K562 (cell line): ENCODE results near the gene ACHE. TPM values are rescaled to one million over a fixed set of nuclear protein-coding genes. Genes with fewer than 3 reads are reported as not detected.
A peak's percentile ranks its signal among the peaks of the same experiment; 100 is the strongest.

Experiments
- ATF1 ChIP-seq, 2 experiments: fragments of 450-650 bp in 1 of 2; IDR thresholded peaks; 2 replicates each; pipeline ENCODE4 v1.6.1; 2016; ENCODE audit warnings: missing compliant biosample characterization in 1 of 2, missing genetic modification characterization in 1 of 2
- CUX1 ChIP-seq: fragments of 200-800 bp; sonication (Bioruptor generic); IDR thresholded peaks from 2 replicates; pipeline ENCODE4 v1.6.1; 2016; ENCODE audit warnings: missing genetic modification characterization, missing compliant biosample characterization
- DDX20 ChIP-seq: fragments of 450-650 bp; IDR thresholded peaks from 2 replicates; pipeline ENCODE4 v1.6.1; 2016; ENCODE audit warnings: missing genetic modification characterization, low read depth, mild to moderate bottlenecking, missing compliant biosample characterization, moderate library complexity
- EZH2 ChIP-seq: IDR thresholded peaks from 2 replicates; pipeline ENCODE4 v1.6.1; 2012; ENCODE audit warnings: low read depth, mild to moderate bottlenecking, inconsistent platforms, low read length, borderline replicate concordance
- LCOR ChIP-seq: sonication (generic); formaldehyde crosslinking; IDR thresholded peaks from 2 replicates; pipeline ENCODE4 v1.8.0; 2022; ENCODE audit warnings: mild to moderate bottlenecking, missing genetic modification reagents
- NFXL1 ChIP-seq: fragments of 450-650 bp; formaldehyde crosslinking; IDR thresholded peaks from 2 replicates; pipeline ENCODE4 v1.4.0; 2021; ENCODE audit warnings: mild to moderate bottlenecking
- NR2C1 ChIP-seq, 2 experiments: fragments of 450-650 bp; IDR thresholded peaks; 2 replicates each; pipeline ENCODE4 v1.6.1; 2017; ENCODE audit warnings: mild to moderate bottlenecking in 2 of 2, antibody characterized with exemption in 1 of 2, inconsistent platforms in 1 of 2, missing compliant biosample characterization in 1 of 2, missing genetic modification characterization in 1 of 2
- PML ChIP-seq: IDR thresholded peaks from 2 replicates; pipeline ENCODE4 v1.6.1; 2012; ENCODE audit warnings: low read length, inconsistent platforms
- RBFOX2 ChIP-seq: fragments of 200-400 bp; formaldehyde crosslinking; IDR thresholded peaks from 2 replicates; pipeline ENCODE4 v1.6.1; 2017; ENCODE audit warnings: low read depth, mild to moderate bottlenecking, low read length, moderate library complexity
- SMAD1 ChIP-seq: fragments of 150-350 bp; IDR thresholded peaks from 2 replicates; pipeline ENCODE4 v1.6.1; 2014; ENCODE audit warnings: low read length, low read depth; ENCODE audit not compliant: partially characterized antibody
- SNIP1 ChIP-seq: fragments of 450-650 bp; IDR thresholded peaks from 2 replicates; pipeline ENCODE4 v1.7.1; 2017; ENCODE audit warnings: low read depth, mild to moderate bottlenecking
- ZNF121 ChIP-seq: sonication (generic); formaldehyde crosslinking; conservative IDR thresholded peaks from 2 replicates; pipeline ENCODE4 v1.8.0; 2022; ENCODE audit warnings: missing genetic modification reagents
- ZNF197 ChIP-seq: fragments of 200-800 bp; sonication (Bioruptor generic); IDR thresholded peaks from 2 replicates; pipeline ENCODE4 v1.6.1; 2016; ENCODE audit warnings: low read depth, missing genetic modification characterization, missing compliant biosample characterization
- ZNF3 ChIP-seq: fragments of 250-450 bp; sonication (Bioruptor Pico); IDR thresholded peaks from 2 replicates; pipeline ENCODE4 v1.5.0; 2021; ENCODE audit warnings: mild to moderate bottlenecking, moderate library complexity
- ZNF695 ChIP-seq: fragments of 450-650 bp; formaldehyde crosslinking; IDR thresholded peaks from 2 replicates; pipeline ENCODE4 v1.4.0; 2020; ENCODE audit warnings: mild to moderate bottlenecking, moderate library complexity
- ZNF79 ChIP-seq: fragments of 250-450 bp; sonication (Bioruptor Pico); IDR thresholded peaks from 2 replicates; pipeline ENCODE4 v1.4.0; 2020; ENCODE audit warnings: low read depth, mild to moderate bottlenecking, moderate library complexity
- polyA plus RNA-seq, 8 experiments: library from polyadenylated mRNA; depleted of rRNA in 4 of 8; stranded (reverse) in 5 of 8; unstranded in 3 of 8; fragments of >200 nt; fragmentation: Nextera tagmentation in 2 of 8; fragmentation: Illumina TruSeq in 1 of 8; extraction: Ambion mirVana in 2 of 8; extraction: Trizol in 1 of 8; gene quantifications; 2 replicates each; pipeline versions ENCODE4 v1.2.1 to v1.2.3, GENCODE V29; 2011 to 2014; ENCODE audit warnings: inconsistent platforms in 1 of 8, missing spikeins in 1 of 8
- total RNA-seq, 7 experiments: library from RNA; depleted of rRNA in 6 of 7; stranded (reverse); fragments of >200 nt in 6 of 7; fragmentation: Illumina TruSeq in 2 of 7; extraction: Trizol in 2 of 7; gene quantifications; 2 replicates each; pipeline versions ENCODE4 v1.2.1 to v1.2.3, GENCODE V29; 2011 to 2021; ENCODE audit warnings: low replicate concordance in 1 of 7
- TF ChIP-seq, protein P1 (sequence below), 2 experiments: fragments of 250-450 bp in 1 of 2; fragments of 450-650 bp in 1 of 2; sonication (Bioruptor Pico) in 1 of 2; IDR thresholded peaks; 2 replicates each; pipeline versions ENCODE4 v1.6.1 to v1.8.0; 2016 to 2021; ENCODE audit warnings: mild to moderate bottlenecking in 2 of 2, moderate library complexity in 2 of 2, missing compliant biosample characterization in 1 of 2, missing genetic modification characterization in 1 of 2
- TF ChIP-seq, protein P2 (sequence below): fragments of 250-450 bp; sonication (Bioruptor Pico); IDR thresholded peaks from 2 replicates; pipeline ENCODE4 v1.5.1; 2021; ENCODE audit warnings: mild to moderate bottlenecking
- TF ChIP-seq, protein P3 (sequence below): fragments of 450-650 bp; formaldehyde crosslinking; IDR thresholded peaks from 2 replicates; pipeline ENCODE4 v1.4.0; 2022; ENCODE audit warnings: missing genetic modification characterization

ACHE gene
- total and polyA plus RNA-seq, 9 of the 15 experiments (the other 6 are each of a cell fraction or from before 2014, with no cell fraction given): 0.04 to 8.8 (median 1.9) TPM

DNA sequence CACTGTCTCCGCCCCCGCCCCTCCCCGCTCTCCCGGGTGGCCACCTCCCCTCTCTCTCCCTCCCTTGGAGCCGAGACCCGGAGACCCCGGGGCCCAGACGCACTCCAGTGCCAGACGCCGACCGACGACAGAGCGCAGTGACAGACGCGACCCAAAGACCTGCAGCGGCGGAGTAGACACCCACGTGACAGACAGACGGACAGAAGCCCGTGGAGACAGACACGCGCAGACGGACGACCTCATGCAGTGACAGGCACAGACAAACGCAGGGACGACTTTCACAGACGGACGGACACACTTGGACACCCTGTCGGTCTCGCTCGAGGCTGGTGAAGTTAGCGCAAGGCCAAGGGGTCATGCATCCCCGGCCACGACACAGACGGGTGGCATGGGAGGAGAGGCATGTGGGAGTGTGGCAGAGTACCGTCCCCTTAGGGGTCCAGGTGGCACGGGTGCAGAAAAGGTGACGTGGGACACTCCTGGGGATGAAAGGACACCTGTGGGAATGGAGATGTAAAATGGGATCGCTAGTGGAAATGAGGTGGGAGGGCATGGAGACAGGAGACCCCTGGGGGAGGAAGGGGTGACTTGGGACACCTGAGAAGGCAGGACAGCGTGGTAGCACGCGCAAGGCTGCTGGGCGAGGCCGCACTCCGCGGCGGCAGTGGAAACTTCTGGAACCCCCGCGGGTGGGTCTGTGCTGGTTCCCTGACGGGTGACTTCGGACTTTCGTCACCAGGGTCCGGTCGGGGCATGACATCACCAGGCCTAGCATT, 456 bp upstream of the ACHE start (continued):
- TF ChIP-seq CUX1 (CRISPR knock-in tag): no peak
- TF ChIP-seq, protein P1, sequence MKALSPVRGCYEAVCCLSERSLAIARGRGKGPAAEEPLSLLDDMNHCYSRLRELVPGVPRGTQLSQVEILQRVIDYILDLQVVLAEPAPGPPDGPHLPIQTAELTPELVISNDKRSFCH (CRISPR knock-in tag; IDR thresholded peaks at IDR 0.05): no peak
- TF ChIP-seq, protein P1 (tag; IDR thresholded peaks at IDR 0.05): 0 out of 2 replicates have a peak, but pooled peaks have one; percentile 14
- no peak for TF ChIP-seq ZNF79 (CRISPR knock-in tag)
- no peak for TF ChIP-seq NR2C1 (IDR thresholded peaks at IDR 0.05)
- no peak for TF ChIP-seq NR2C1 (tag; IDR thresholded peaks at IDR 0.05)
- TF ChIP-seq LCOR: peak; percentile 32; the same call in 1 of the 2 replicates
- no peak for TF ChIP-seq PML
- no peak for TF ChIP-seq DDX20 (tag)
- TF ChIP-seq SNIP1: no peak
- TF ChIP-seq, protein P2, sequence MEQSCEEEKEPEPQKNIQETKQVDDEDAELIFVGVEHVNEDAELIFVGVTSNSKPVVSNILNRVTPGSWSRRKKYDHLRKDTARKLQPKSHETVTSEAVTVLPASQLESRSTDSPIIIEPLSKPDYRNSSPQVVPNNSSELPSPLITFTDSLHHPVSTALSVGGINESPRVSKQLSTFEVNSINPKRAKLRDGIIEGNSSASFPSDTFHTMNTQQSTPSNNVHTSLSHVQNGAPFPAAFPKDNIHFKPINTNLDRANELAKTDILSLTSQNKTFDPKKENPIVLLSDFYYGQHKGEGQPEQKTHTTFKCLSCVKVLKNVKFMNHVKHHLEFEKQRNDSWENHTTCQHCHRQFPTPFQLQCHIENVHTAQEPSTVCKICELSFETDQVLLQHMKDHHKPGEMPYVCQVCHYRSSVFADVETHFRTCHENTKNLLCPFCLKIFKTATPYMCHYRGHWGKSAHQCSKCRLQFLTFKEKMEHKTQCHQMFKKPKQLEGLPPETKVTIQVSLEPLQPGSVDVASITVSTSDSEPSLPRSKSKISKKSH: no peak
- no peak for TF ChIP-seq NFXL1 (CRISPR knock-in tag)
- TF ChIP-seq EZH2: no peak
- TF ChIP-seq ZNF695: no peak
- no peak for TF ChIP-seq ZNF197 (CRISPR knock-in tag)
- TF ChIP-seq, protein P3, sequence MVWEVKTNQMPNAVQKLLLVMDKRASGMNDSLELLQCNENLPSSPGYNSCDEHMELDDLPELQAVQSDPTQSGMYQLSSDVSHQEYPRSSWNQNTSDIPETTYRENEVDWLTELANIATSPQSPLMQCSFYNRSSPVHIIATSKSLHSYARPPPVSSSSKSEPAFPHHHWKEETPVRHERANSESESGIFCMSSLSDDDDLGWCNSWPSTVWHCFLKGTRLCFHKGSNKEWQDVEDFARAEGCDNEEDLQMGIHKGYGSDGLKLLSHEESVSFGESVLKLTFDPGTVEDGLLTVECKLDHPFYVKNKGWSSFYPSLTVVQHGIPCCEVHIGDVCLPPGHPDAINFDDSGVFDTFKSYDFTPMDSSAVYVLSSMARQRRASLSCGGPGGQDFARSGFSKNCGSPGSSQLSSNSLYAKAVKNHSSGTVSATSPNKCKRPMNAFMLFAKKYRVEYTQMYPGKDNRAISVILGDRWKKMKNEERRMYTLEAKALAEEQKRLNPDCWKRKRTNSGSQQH: no peak
- TF ChIP-seq ZNF121: no peak; the same call in 1 of the 2 replicates
- TF ChIP-seq ATF1 (CRISPR knock-in tag; IDR thresholded peaks at IDR 0.05): no peak
- peak; percentile 77 for TF ChIP-seq ATF1 (tag; IDR thresholded peaks at IDR 0.05)
- no peak for TF ChIP-seq ZNF3
- TF ChIP-seq SMAD1: no peak
- peak; percentile 52 for TF ChIP-seq RBFOX2
